Smooth muscle cell (in vitro differentiated cells): ENCODE results near the gene MTHFSD. TPM values are rescaled to one million over a fixed set of nuclear protein-coding genes. Genes with fewer than 3 reads are reported as not detected.
A peak's percentile ranks its signal among the peaks of the same experiment; 100 is the strongest.

Source experiments
- DNase-seq: peaks from one replicate; lab custom pipeline; 2025; ENCODE audit not compliant: unreplicated experiment; lab: John Stamatoyannopoulos, UW
- H2AFZ ChIP-seq: fragments of 200-600 bp; sonication (generic); 2 replicates; pipeline ENCODE4 v1.6.0; 2016; ENCODE audit warnings: antibody characterized with exemption, low read depth, mild to moderate bottlenecking
- H3F3A ChIP-seq: fragments of 200-600 bp; sonication (generic); 2 replicates; pipeline ENCODE4 v1.6.0; 2017; ENCODE audit warnings: antibody characterized with exemption, low read depth
- H3K27ac ChIP-seq: fragments of 200-600 bp; sonication (generic); 2 replicates; pipeline ENCODE4 v1.5.1; 2016; ENCODE audit warnings: low read depth, mild to moderate bottlenecking
- H3K27me3 ChIP-seq: fragments of 200-600 bp; sonication (generic); 2 replicates; pipeline ENCODE4 v1.6.1; 2016; ENCODE audit warnings: low read depth, mild to moderate bottlenecking
- H3K36me3 ChIP-seq: fragments of 200-600 bp; sonication (generic); 2 replicates; pipeline ENCODE4 v1.5.1; 2016; ENCODE audit warnings: low read depth
- H3K4me1 ChIP-seq: fragments of 200-600 bp; sonication (generic); 2 replicates; pipeline ENCODE4 v1.5.1; 2016; ENCODE audit warnings: low read depth
- H3K4me2 ChIP-seq: fragments of 200-600 bp; sonication (generic); 2 replicates; pipeline ENCODE4 v1.6.0; 2016; ENCODE audit warnings: mild to moderate bottlenecking
- H3K4me3 ChIP-seq: fragments of 200-600 bp; sonication (generic); 2 replicates; pipeline ENCODE4 v1.5.1; 2016; ENCODE audit warnings: mild to moderate bottlenecking
- H3K79me2 ChIP-seq: fragments of 200-600 bp; sonication (generic); 2 replicates; pipeline ENCODE4 v1.6.0; 2016; ENCODE audit warnings: low read depth, mild to moderate bottlenecking
- H3K9ac ChIP-seq: fragments of 200-600 bp; sonication (generic); 2 replicates; pipeline ENCODE4 v1.6.0; 2016; ENCODE audit warnings: low read depth
- H3K9me3 ChIP-seq: fragments of 200-600 bp; sonication (generic); replicated peaks from 2 replicates; pipeline ENCODE4 v1.5.1; 2016; ENCODE audit warnings: low read depth
- H4K20me1 ChIP-seq: fragments of 200-600 bp; sonication (generic); 2 replicates; pipeline ENCODE4 v1.6.0; 2016; ENCODE audit warnings: low read depth
- WGBS: methylation state at CpG from one replicate; pipeline ENCODE4 v1.1.7; 2016; ENCODE audit warnings: low lambda C conversion rate; 5-methylcytosine and 5-hydroxymethylcytosine counted together
- polyA plus RNA-seq: library from polyadenylated mRNA; unstranded; fragments of >200 nt; fragmentation: Nextera tagmentation; extraction: Ambion mirVana; gene quantifications from 2 replicates; pipeline ENCODE4 v1.2.1, GENCODE V29; 2016
- total RNA-seq: library from RNA; depleted of rRNA; stranded (reverse); fragments of >200 nt; gene quantifications from 2 replicates; pipeline ENCODE4 v1.2.3, GENCODE V29; 2014
- TF ChIP-seq, protein P1 (sequence below): fragments of 200-600 bp; sonication (generic); IDR thresholded peaks from 2 replicates; pipeline ENCODE4 v1.5.1; 2017; ENCODE audit warnings: borderline replicate concordance, mild to moderate bottlenecking, antibody characterized with exemption; ENCODE audit not compliant: insufficient read depth, poor library complexity, severe bottlenecking

Gene MTHFSD
- total and polyA plus RNA-seq, 2 experiments from 2014 or later, result 13.3 to 23.0 TPM

DNA sequence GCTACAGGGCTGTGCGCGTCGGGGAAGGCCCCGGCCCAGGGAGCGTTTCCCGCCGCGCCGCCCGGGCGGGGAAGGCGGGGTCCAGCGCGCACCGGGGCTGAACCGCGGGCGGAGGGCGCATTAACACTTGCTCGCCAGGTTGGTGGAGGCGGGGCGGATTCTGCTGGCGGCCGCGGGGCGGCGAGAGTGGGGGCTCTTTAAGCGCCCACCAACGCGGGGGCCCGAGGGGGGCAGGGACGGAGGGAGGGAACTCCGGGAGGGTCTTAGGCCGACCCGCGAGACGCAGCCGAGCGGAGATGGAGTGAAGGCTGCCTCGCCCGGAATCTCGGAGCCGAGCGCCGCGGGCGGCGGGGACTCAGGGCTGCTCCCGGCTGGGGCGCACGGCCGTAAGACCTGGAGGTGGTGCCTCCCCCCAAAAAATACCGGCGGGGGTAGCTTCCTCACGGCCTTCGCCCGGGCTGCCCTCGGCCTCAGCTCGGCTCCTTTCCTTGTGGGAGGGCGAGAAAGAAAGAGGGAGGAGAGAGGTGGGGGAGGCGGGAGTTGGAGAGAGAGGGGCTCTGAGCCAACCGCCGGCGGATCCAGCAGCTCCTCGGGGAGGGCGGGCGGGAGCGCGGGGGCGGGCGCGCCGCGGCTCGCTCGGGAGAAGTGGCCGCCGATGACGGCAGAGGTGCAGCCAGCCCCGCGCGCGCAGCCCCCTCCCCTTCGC is 45.1 kb downstream of the MTHFSD start:
- TF ChIP-seq, protein P1, sequence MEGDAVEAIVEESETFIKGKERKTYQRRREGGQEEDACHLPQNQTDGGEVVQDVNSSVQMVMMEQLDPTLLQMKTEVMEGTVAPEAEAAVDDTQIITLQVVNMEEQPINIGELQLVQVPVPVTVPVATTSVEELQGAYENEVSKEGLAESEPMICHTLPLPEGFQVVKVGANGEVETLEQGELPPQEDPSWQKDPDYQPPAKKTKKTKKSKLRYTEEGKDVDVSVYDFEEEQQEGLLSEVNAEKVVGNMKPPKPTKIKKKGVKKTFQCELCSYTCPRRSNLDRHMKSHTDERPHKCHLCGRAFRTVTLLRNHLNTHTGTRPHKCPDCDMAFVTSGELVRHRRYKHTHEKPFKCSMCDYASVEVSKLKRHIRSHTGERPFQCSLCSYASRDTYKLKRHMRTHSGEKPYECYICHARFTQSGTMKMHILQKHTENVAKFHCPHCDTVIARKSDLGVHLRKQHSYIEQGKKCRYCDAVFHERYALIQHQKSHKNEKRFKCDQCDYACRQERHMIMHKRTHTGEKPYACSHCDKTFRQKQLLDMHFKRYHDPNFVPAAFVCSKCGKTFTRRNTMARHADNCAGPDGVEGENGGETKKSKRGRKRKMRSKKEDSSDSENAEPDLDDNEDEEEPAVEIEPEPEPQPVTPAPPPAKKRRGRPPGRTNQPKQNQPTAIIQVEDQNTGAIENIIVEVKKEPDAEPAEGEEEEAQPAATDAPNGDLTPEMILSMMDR, result no peak
- H3K36me3 ChIP-seq, result no peaks in the 10 kb centered on the region
- peak overlapping the region; percentile 39 for H2AFZ ChIP-seq
- H3K27me3 ChIP-seq, result peaks cover 72% of the 10 kb centered on the region
- WGBS, result under 1% methylated on average over 24 of the region's 84 CpGs
- H3K4me1 ChIP-seq, result peaks cover 10% of the 10 kb centered on the region
- H3K4me2 ChIP-seq, result peak overlapping the region; percentile 89
- H3K4me3 ChIP-seq, result peak overlapping the region; percentile 73
- H3F3A ChIP-seq, result peaks cover 11% of the 10 kb centered on the region
- peak overlapping the region; percentile 85 for H3K9ac ChIP-seq
- peaks cover 44% of the 10 kb centered on the region for H3K79me2 ChIP-seq
- no peaks in the 10 kb centered on the region for H3K9me3 ChIP-seq
- peaks cover 44% of the 10 kb centered on the region for H4K20me1 ChIP-seq
- H3K27ac ChIP-seq, result peak overlapping the region; percentile 83
- DNase-seq, result peak; percentile 72

DNA sequence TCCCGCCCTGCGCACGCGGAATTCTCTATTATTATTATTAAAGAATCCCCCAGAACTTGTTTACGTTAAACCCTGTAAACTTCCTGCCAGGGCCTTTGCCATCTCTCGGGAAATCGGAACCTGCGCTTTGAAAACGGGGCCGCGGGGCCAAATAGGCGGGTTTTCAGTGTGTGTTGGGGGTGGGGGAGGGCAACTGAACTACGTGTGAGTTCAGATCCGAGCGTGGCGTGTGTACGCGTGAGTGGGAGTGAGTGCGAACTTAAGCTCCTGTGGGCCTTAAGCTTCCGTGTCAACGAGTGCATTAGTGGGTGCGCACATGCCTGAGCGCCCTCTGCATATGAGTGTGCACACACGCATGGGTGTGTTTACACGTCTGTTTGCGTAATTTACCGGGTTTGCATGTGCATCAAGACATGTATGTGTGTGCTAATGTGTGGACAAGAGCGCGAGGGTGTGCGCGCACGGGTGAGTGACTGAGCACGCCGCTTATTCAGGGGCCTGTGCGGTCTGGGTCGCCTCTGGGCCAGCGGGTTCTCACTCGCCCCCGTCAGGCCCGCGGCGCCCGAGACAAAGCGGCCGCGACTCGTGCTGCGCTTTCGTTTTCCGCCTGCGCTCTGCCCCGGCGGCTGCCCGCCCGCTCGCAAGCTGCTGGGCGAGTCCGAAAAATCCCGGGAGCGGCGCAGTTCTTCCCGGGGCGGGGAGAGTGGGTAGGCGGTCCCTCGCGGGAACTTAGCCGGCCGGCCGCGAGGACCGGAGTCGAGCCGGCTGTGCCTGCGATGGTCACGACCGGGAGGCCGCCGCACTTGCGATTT is 45.9 kb downstream of the MTHFSD start:
- peak overlapping the region; percentile 83 for H3K27ac ChIP-seq
- H3K4me3 ChIP-seq, result peak overlapping the region; percentile 73
- H3K9me3 ChIP-seq, result no peaks in the 10 kb centered on the region
- H3K27me3 ChIP-seq, result peaks cover 72% of the 10 kb centered on the region
- 2% methylated on average over 78 of the region's 79 CpGs for WGBS
- H3F3A ChIP-seq, result peaks cover 11% of the 10 kb centered on the region
- peak overlapping the region; percentile 41 for H2AFZ ChIP-seq
- TF ChIP-seq, protein P1, result no peak
- H3K4me1 ChIP-seq, result peaks cover 7% of the 10 kb centered on the region
- peaks cover 37% of the 10 kb centered on the region for H4K20me1 ChIP-seq
- DNase-seq, result peak; percentile 70
- H3K9ac ChIP-seq, result peak overlapping the region; percentile 85
- no peaks in the 10 kb centered on the region for H3K36me3 ChIP-seq
- peak overlapping the region; percentile 89 for H3K4me2 ChIP-seq
- H3K79me2 ChIP-seq, result peaks cover 36% of the 10 kb centered on the region

DNA sequence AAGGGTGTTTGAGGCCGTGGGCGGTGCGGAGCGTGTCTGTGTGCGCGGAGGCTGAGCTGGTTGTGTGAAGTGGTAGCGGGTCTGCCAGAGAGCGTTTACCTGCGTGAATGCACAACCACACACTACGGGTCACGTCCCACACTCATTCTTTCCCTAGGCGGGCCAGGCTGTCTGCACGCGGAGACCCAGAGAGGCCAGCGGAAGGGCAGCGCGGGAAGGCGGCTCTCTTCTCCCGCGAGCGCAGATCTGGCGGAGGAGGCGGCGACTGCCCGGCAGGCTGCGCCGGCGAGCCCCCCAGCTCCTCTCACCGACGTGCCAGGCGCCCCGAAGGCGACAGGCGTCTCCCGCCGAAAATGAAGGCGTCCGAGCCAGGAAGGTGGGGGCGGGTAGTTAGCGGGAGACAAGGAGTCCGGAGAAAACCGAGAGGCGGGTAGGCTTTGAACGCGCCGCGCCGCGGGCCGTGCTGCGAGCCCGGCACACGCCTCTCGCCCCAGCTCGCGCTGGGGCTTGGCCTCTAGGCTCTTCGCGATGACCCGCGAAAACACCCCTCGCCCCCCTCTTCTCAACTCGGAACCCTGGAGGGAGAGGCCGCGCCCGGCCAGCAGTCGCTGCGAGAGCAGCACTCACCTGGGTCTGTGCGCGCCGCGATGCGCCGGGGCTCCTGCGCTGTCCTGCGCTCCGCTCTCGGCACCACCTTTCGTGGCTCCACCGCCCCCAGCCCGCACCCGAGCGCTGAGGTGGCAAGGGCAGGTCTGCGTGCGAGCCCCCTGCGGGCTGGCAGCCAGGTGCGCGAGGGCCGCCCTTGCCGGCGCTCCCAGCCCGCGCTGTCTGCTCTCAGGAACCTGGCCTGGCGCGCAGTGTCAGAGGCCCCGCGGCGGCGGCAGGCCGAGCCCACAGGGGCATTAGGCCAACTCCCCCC is 46.7 kb downstream of the MTHFSD start:
- H4K20me1 ChIP-seq, result peaks cover 28% of the 10 kb centered on the region
- H3K4me1 ChIP-seq, result peaks cover 7% of the 10 kb centered on the region
- no peaks in the 10 kb centered on the region for H3K36me3 ChIP-seq
- no peaks in the 10 kb centered on the region for H3K9me3 ChIP-seq
- DNase-seq, result peak; percentile 32
- peaks cover 11% of the 10 kb centered on the region for H3F3A ChIP-seq
- H3K27me3 ChIP-seq, result peaks cover 72% of the 10 kb centered on the region
- H3K9ac ChIP-seq, result peak overlapping the region; percentile 85
- TF ChIP-seq, protein P1, result no peak
- H2AFZ ChIP-seq, result peak overlapping the region; percentile 41
- H3K4me3 ChIP-seq, result peak overlapping the region; percentile 73
- WGBS, result 2% methylated on average over 97 of the region's 99 CpGs
- H3K4me2 ChIP-seq, result peak overlapping the region; percentile 89
- H3K79me2 ChIP-seq, result peaks cover 28% of the 10 kb centered on the region
- peak overlapping the region; percentile 83 for H3K27ac ChIP-seq
